NT2/D1 (cell line): ENCODE data around the gene DUSP28.
"Not testable (repeated sequence)": the region's sequence is repeated elsewhere in the genome, so short reads cannot be mapped to it uniquely, and the experiment has no call there.

Experiments used
- DNase-seq: peaks from one replicate; pipeline ENCODE4 v3.0.0-alpha.2; 2011; ENCODE audit warnings: low read depth, low spot score
- H3K27me3 ChIP-seq: 2 replicates; pipeline ENCODE4 v1.6.0; 2011; ENCODE audit warnings: mild to moderate bottlenecking; ENCODE audit not compliant: insufficient read length, insufficient read depth
- H3K36me3 ChIP-seq: 2 replicates; pipeline ENCODE4 v1.6.1; 2011; ENCODE audit warnings: mild to moderate bottlenecking, low read length, mixed read lengths; ENCODE audit not compliant: insufficient read depth, insufficient read length
- H3K4me1 ChIP-seq: 2 replicates; pipeline ENCODE4 v1.5.1; 2011; ENCODE audit not compliant: insufficient read depth, insufficient read length
- H3K4me3 ChIP-seq: 2 replicates; pipeline ENCODE4 v1.5.1; 2011; ENCODE audit warnings: low read depth; ENCODE audit not compliant: insufficient read length
- H3K9ac ChIP-seq: 2 replicates; pipeline ENCODE4 v1.6.0; 2011; ENCODE audit warnings: low read depth; ENCODE audit not compliant: insufficient read length
- H3K9me3 ChIP-seq: 2 replicates; pipeline ENCODE4 v1.5.1; 2011; ENCODE audit warnings: mild to moderate bottlenecking, low read length; ENCODE audit not compliant: insufficient read depth
- SUZ12 ChIP-seq: IDR thresholded peaks from 2 replicates; pipeline ENCODE4 v1.6.1; 2011; ENCODE audit not compliant: insufficient read length, insufficient read depth; ENCODE audit errors: extremely low read depth
- YY1 ChIP-seq: IDR thresholded peaks from 2 replicates; pipeline ENCODE4 v1.6.1; 2011; ENCODE audit not compliant: insufficient read length, insufficient read depth
- ZNF274 ChIP-seq: IDR thresholded peaks from 2 replicates; pipeline ENCODE4 v1.6.1; 2011; ENCODE audit warnings: mild to moderate bottlenecking, low read depth, low read length

DUSP28 gene

GRCh38 chr2:240557808-240558207 lies 2.3 kb upstream of the DUSP28 start, which contains the start of gene ANKMY1:
Gene ANKMY1 (minus strand): TSS chr2:240557988. CDS start chr2:240557335, 653 bp downstream.
- H3K36me3 ChIP-seq: peaks cover 50% of the 10 kb centered on the region
- no peaks in the 10 kb centered on the region for H3K9me3 ChIP-seq
- TF ChIP-seq ZNF274 (no peak), SUZ12 (no peak), YY1 (no peak)
- H3K27me3 ChIP-seq: no peaks in the 10 kb centered on the region
- no peak within 1 kb of the TSS for H3K4me3 ChIP-seq
- peak; percentile 43 for DNase-seq
- H3K9ac ChIP-seq: peak within 1 kb of the TSS; percentile 5
- H3K4me1 ChIP-seq: peaks cover 2% of the 10 kb centered on the region

GRCh38 chr2:240558236-240558761 lies 1.9 kb upstream of the DUSP28 start:
- DNase-seq: no peak
- Histone ChIP-seq H3K36me3 (peaks cover 48% of the 10 kb centered on the region), H3K4me1 (peaks cover 2% of the 10 kb centered on the region), H3K9me3 (no peaks in the 10 kb centered on the region), H3K9ac (peak overlapping the region; percentile 5), H3K4me3 (no peak overlapping the region), H3K27me3 (no peaks in the 10 kb centered on the region)
- TF ChIP-seq ZNF274: no peak
- TF ChIP-seq YY1: no peak
- no peak for TF ChIP-seq SUZ12

GRCh38 chr2:240559286-240559685 lies 871 bp upstream of the DUSP28 start:
- Histone ChIP-seq H3K9me3 (no peaks in the 10 kb centered on the region), H3K27me3 (no peaks in the 10 kb centered on the region), H3K4me3 (no peak overlapping the region), H3K4me1 (no peaks in the 10 kb centered on the region), H3K9ac (no peak overlapping the region), H3K36me3 (peaks cover 39% of the 10 kb centered on the region)
- TF ChIP-seq ZNF274 (no peak), SUZ12 (no peak), YY1 (no peak)
- DNase-seq: no peak

- Histone ChIP-seq H3K36me3 (peaks cover 30% of the 10 kb centered on the region), H3K4me3 (peak overlapping the region; percentile 85), H3K9ac (peak overlapping the region; percentile 93), H3K4me1 (peaks cover 3% of the 10 kb centered on the region), H3K9me3 (no peaks in the 10 kb centered on the region), H3K27me3 (no peaks in the 10 kb centered on the region)
- DNase-seq: peak; percentile 97
- TF ChIP-seq ZNF274: no peak
These were observed 545 bp downstream of the DUSP28 start for GRCh38 chr2:240560480-240561324.

- H3K36me3 ChIP-seq: peaks cover 24% of the 10 kb centered on the region
- H3K4me3 ChIP-seq: peak overlapping the region; percentile 55
- TF ChIP-seq SUZ12 (no peak), YY1 (no peak), ZNF274 (no peak)
- no peak for DNase-seq
- H3K27me3 ChIP-seq: no peaks in the 10 kb centered on the region
- H3K9ac ChIP-seq: peak overlapping the region; percentile 81
- peaks cover 9% of the 10 kb centered on the region for H3K4me1 ChIP-seq
- H3K9me3 ChIP-seq: no peaks in the 10 kb centered on the region
These were observed 1.3 kb downstream of the DUSP28 start for GRCh38 chr2:240561325-240561971.

- H3K9ac ChIP-seq, H3K4me3 ChIP-seq, DNase-seq, H3K9me3 ChIP-seq: not testable (repeated sequence)
- H3K36me3 ChIP-seq: peaks cover 21% of the 10 kb centered on the region
- H3K4me1 ChIP-seq: peaks cover 21% of the 10 kb centered on the region
- H3K27me3 ChIP-seq: peaks cover 16% of the 10 kb centered on the region
These were observed 3.1 kb downstream of the DUSP28 start for GRCh38 chr2:240563231-240563630.

GRCh38 chr2:240563951-240564560 lies 3.9 kb downstream of the DUSP28 start:
- H3K4me1 ChIP-seq: peaks cover 23% of the 10 kb centered on the region
- no peaks in the 10 kb centered on the region for H3K9me3 ChIP-seq
- no peak overlapping the region for H3K9ac ChIP-seq
- H3K4me3 ChIP-seq: no peak overlapping the region
- TF ChIP-seq SUZ12: no peak
- no peak for TF ChIP-seq ZNF274
- no peak for TF ChIP-seq YY1
- peaks cover 15% of the 10 kb centered on the region for H3K36me3 ChIP-seq
- peaks cover 19% of the 10 kb centered on the region for H3K27me3 ChIP-seq
- no peak for DNase-seq
